HCT116 (cell line): ENCODE measurements around the gene PTPRF.

Experiments
- ATF3 ChIP-seq: IDR thresholded peaks from 2 replicates; pipeline ENCODE4 v1.6.1; 2012
- CTCF ChIP-seq, 3 experiments: fragments of 200-600 bp in 1 of 3; sonication (generic) in 1 of 3; IDR thresholded peaks in 2 of 3; conservative IDR thresholded peaks in 1 of 3; 2 replicates each; pipeline ENCODE4 v1.5.1; 2012 to 2017; ENCODE audit warnings: low read depth in 2 of 3, low read length in 2 of 3, antibody characterized with exemption in 1 of 3, borderline replicate concordance in 1 of 3, control low read depth in 1 of 3, mild to moderate bottlenecking in 1 of 3, mixed read lengths in 1 of 3, mixed run types in 1 of 3, moderate library complexity in 1 of 3; ENCODE audit not compliant: insufficient read depth in 1 of 3
- ELF1 ChIP-seq: IDR thresholded peaks from 2 replicates; pipeline ENCODE4 v1.6.1; 2012; ENCODE audit warnings: low read depth, borderline replicate concordance
- EZH2phosphoT487 ChIP-seq: fragments of 200-600 bp; IDR thresholded peaks from 2 replicates; pipeline ENCODE4 v1.6.1; 2018; ENCODE audit warnings: antibody characterized with exemption, borderline replicate concordance
- POLR2AphosphoS5 ChIP-seq: IDR thresholded peaks from 2 replicates; pipeline ENCODE4 v1.6.1; 2011; ENCODE audit warnings: mild to moderate bottlenecking, low read depth, low read length, moderate library complexity
- RAD21 ChIP-seq: IDR thresholded peaks from 2 replicates; pipeline ENCODE4 v1.6.1; 2012; ENCODE audit warnings: low read depth, mild to moderate bottlenecking
- REST ChIP-seq: IDR thresholded peaks from 2 replicates; pipeline ENCODE4 v1.6.1; 2012; ENCODE audit warnings: low read depth
- SIN3A ChIP-seq: IDR thresholded peaks from 2 replicates; pipeline ENCODE4 v1.6.1; 2012; ENCODE audit warnings: low read depth
- YY1 ChIP-seq: IDR thresholded peaks from 2 replicates; pipeline ENCODE4 v1.6.1; 2011; ENCODE audit warnings: low read length, low read depth, moderate library complexity, mild to moderate bottlenecking; ENCODE audit not compliant: insufficient replicate concordance; ENCODE audit errors: extremely low read depth
- ZNF274 ChIP-seq: fragments of 200-500 bp; sonication (Bioruptor generic); IDR thresholded peaks from 2 replicates; pipeline ENCODE4 v1.6.1; 2014; ENCODE audit warnings: mild to moderate bottlenecking, low read depth, low read length, inconsistent platforms

- peak; percentile 75 for TF ChIP-seq SIN3A
- TF ChIP-seq CTCF (IDR thresholded peaks at IDR 0.05 in 2 of 3, conservative IDR thresholded peaks at IDR 0.05 in 1 of 3; ENCODE audit: borderline replicate concordance in 1 of 3, insufficient read depth in 1 of 3, low read depth in 2 of 3, low read length in 2 of 3), result no peak
- no peak for TF ChIP-seq ZNF274
- peak; percentile 99 for TF ChIP-seq POLR2AphosphoS5
- no peak for TF ChIP-seq EZH2phosphoT487
- no peak for TF ChIP-seq ELF1
- TF ChIP-seq RAD21, result no peak
- TF ChIP-seq REST, result no peak
- no peak for TF ChIP-seq ATF3
- TF ChIP-seq YY1, result peak; percentile 69
These were observed 119.8 kb downstream of the PTPRF start for GRCh38 chr1:43650310-43651085.
